SH-SY5Y (cell line): ENCODE measurements around the gene SLC43A1.

Experiments used
- GATA2 ChIP-seq: IDR thresholded peaks from 2 replicates; pipeline ENCODE4 v1.6.1; 2011; ENCODE audit warnings: mild to moderate bottlenecking, low read depth, low read length
- GATA3 ChIP-seq: IDR thresholded peaks from 2 replicates; pipeline ENCODE4 v1.6.1; 2011; ENCODE audit warnings: low read depth, mild to moderate bottlenecking, low read length, moderate library complexity

- TF ChIP-seq GATA2 (no peak), GATA3 (no peak)
Measured at GRCh38 chr11:57440744-57441414, 74.6 kb downstream of the SLC43A1 start.
